Activated naive CD4-positive, alpha-beta T cell treated with anti-CD3 and anti-CD28 coated beads, Interleukin-2, amount 50 U/mL, for 24 hours (primary cell): ENCODE results near the gene RAD9A.
"Not testable (repeated sequence)": the region's sequence is repeated elsewhere in the genome, so short reads cannot be mapped to it uniquely, and the experiment has no call there.

ENCODE experiments used
- H3K27ac Mint-ChIP-seq: one replicate; pipeline ENCODE4 v1.8.0; 2021; ENCODE audit warnings: mild to moderate bottlenecking, mixed read lengths
- H3K27me3 Mint-ChIP-seq: one replicate; pipeline ENCODE4 v1.8.0; 2021; ENCODE audit warnings: mixed read lengths
- H3K36me3 Mint-ChIP-seq: one replicate; pipeline ENCODE4 v1.8.0; 2021; ENCODE audit warnings: mixed read lengths
- H3K4me1 Mint-ChIP-seq: one replicate; pipeline ENCODE4 v1.8.0; 2021; ENCODE audit warnings: mixed read lengths
- H3K4me3 Mint-ChIP-seq: one replicate; pipeline ENCODE4 v1.8.0; 2021; ENCODE audit warnings: mild to moderate bottlenecking, mixed read lengths
- H3K9me3 Mint-ChIP-seq: one replicate; pipeline ENCODE4 v1.8.0; 2021; ENCODE audit warnings: mixed read lengths

RAD9A gene

GRCh38 chr11:67397536-67397935 is 5.8 kb downstream of the RAD9A start:
- H3K4me3 Mint-ChIP-seq: peak overlapping the region; percentile 39
- H3K9me3 Mint-ChIP-seq: no peaks in the 10 kb centered on the region
- H3K27me3 Mint-ChIP-seq: no peaks in the 10 kb centered on the region
- peaks cover 4% of the 10 kb centered on the region for H3K36me3 Mint-ChIP-seq
- peak overlapping the region; percentile 83 for H3K27ac Mint-ChIP-seq
- H3K4me1 Mint-ChIP-seq: peaks cover 54% of the 10 kb centered on the region

- Mint-ChIP-seq H3K9me3 (no peaks in the 10 kb centered on the region), H3K36me3 (peaks cover 4% of the 10 kb centered on the region), H3K4me1 (peaks cover 50% of the 10 kb centered on the region), H3K27ac (peak overlapping the region; percentile 55), H3K27me3 (no peaks in the 10 kb centered on the region), H3K4me3 (peak overlapping the region; percentile 39)
These were observed 6.3 kb downstream of the RAD9A start for GRCh38 chr11:67397986-67398660.

GRCh38 chr11:67398661-67399563 is 7.1 kb downstream of the RAD9A start:
- Mint-ChIP-seq H3K4me1 (peaks cover 47% of the 10 kb centered on the region), H3K27me3 (no peaks in the 10 kb centered on the region), H3K4me3 (peak overlapping the region; percentile 49), H3K27ac (no peak overlapping the region), H3K36me3 (peaks cover 3% of the 10 kb centered on the region), H3K9me3 (no peaks in the 10 kb centered on the region)

GRCh38 chr11:67400251-67400941 is 8.6 kb downstream of the RAD9A start:
- Mint-ChIP-seq H3K4me1 (peaks cover 57% of the 10 kb centered on the region), H3K36me3 (peaks cover 3% of the 10 kb centered on the region), H3K27me3 (no peaks in the 10 kb centered on the region), H3K27ac (peak overlapping the region; percentile 85), H3K4me3 (peak overlapping the region; percentile 85), H3K9me3 (no peaks in the 10 kb centered on the region)

- H3K27ac Mint-ChIP-seq: peak overlapping the region; percentile 85
- H3K36me3 Mint-ChIP-seq: peaks cover 3% of the 10 kb centered on the region
- peaks cover 63% of the 10 kb centered on the region for H3K4me1 Mint-ChIP-seq
- no peaks in the 10 kb centered on the region for H3K27me3 Mint-ChIP-seq
- peak overlapping the region; percentile 85 for H3K4me3 Mint-ChIP-seq
- no peaks in the 10 kb centered on the region for H3K9me3 Mint-ChIP-seq
These were observed 9.2 kb downstream of the RAD9A start for GRCh38 chr11:67400942-67401494.

GRCh38 chr11:67401495-67402191 is 9.9 kb downstream of the RAD9A start, which contains the start of gene PPP1CA:
Gene PPP1CA (minus strand): TSS chr11:67401858. CDS start chr11:67401782, 76 bp downstream.
- peaks cover 3% of the 10 kb centered on the region for H3K36me3 Mint-ChIP-seq
- no peaks in the 10 kb centered on the region for H3K27me3 Mint-ChIP-seq
- peak within 1 kb of the TSS; percentile 93 for H3K27ac Mint-ChIP-seq
- H3K9me3 Mint-ChIP-seq: no peaks in the 10 kb centered on the region
- H3K4me3 Mint-ChIP-seq: peak within 1 kb of the TSS; percentile 96
- peaks cover 64% of the 10 kb centered on the region for H3K4me1 Mint-ChIP-seq

- Mint-ChIP-seq H3K4me3 (peak overlapping the region; percentile 96), H3K27ac (peak overlapping the region; percentile 93), H3K4me1 (peaks cover 64% of the 10 kb centered on the region)
- H3K27me3 Mint-ChIP-seq, H3K36me3 Mint-ChIP-seq, H3K9me3 Mint-ChIP-seq: not testable (repeated sequence)
These were observed 10.5 kb downstream of the RAD9A start for GRCh38 chr11:67402192-67402839.

GRCh38 chr11:67403085-67403484 is 11.3 kb downstream of the RAD9A start:
- not testable (repeated sequence) for H3K9me3 Mint-ChIP-seq, H3K27me3 Mint-ChIP-seq, H3K36me3 Mint-ChIP-seq
- H3K4me1 Mint-ChIP-seq: peaks cover 64% of the 10 kb centered on the region
- H3K4me3 Mint-ChIP-seq: peak overlapping the region; percentile 96
- H3K27ac Mint-ChIP-seq: peak overlapping the region; percentile 93

- Mint-ChIP-seq H3K9me3 (no peaks in the 10 kb centered on the region), H3K36me3 (no peaks in the 10 kb centered on the region), H3K4me3 (peak overlapping the region; percentile 96), H3K4me1 (peaks cover 62% of the 10 kb centered on the region), H3K27me3 (no peaks in the 10 kb centered on the region), H3K27ac (peak overlapping the region; percentile 85)
These were observed 12.9 kb downstream of the RAD9A start for GRCh38 chr11:67404515-67405195.

GRCh38 chr11:67405196-67405567 is 13.4 kb downstream of the RAD9A start:
- Mint-ChIP-seq H3K9me3 (no peaks in the 10 kb centered on the region), H3K4me1 (peaks cover 62% of the 10 kb centered on the region), H3K36me3 (no peaks in the 10 kb centered on the region), H3K27ac (peak overlapping the region; percentile 76), H3K27me3 (no peaks in the 10 kb centered on the region), H3K4me3 (peak overlapping the region; percentile 96)

- H3K9me3 Mint-ChIP-seq: no peaks in the 10 kb centered on the region
- peak overlapping the region; percentile 91 for H3K27ac Mint-ChIP-seq
- peak overlapping the region; percentile 96 for H3K4me3 Mint-ChIP-seq
- H3K36me3 Mint-ChIP-seq: no peaks in the 10 kb centered on the region
- peaks cover 63% of the 10 kb centered on the region for H3K4me1 Mint-ChIP-seq
- no peaks in the 10 kb centered on the region for H3K27me3 Mint-ChIP-seq
These were observed 14.0 kb downstream of the RAD9A start for GRCh38 chr11:67405688-67406339.

- peaks cover 70% of the 10 kb centered on the region for H3K4me1 Mint-ChIP-seq
- peak overlapping the region; percentile 91 for H3K27ac Mint-ChIP-seq
- peak overlapping the region; percentile 84 for H3K4me3 Mint-ChIP-seq
- H3K36me3 Mint-ChIP-seq: no peaks in the 10 kb centered on the region
- no peaks in the 10 kb centered on the region for H3K9me3 Mint-ChIP-seq
- no peaks in the 10 kb centered on the region for H3K27me3 Mint-ChIP-seq
These were observed 14.7 kb downstream of the RAD9A start for GRCh38 chr11:67406420-67406968.

GRCh38 chr11:67406969-67407687 is 15.3 kb downstream of the RAD9A start:
- Mint-ChIP-seq H3K4me1 (peaks cover 76% of the 10 kb centered on the region), H3K9me3 (no peaks in the 10 kb centered on the region), H3K27ac (peak overlapping the region; percentile 95), H3K36me3 (no peaks in the 10 kb centered on the region), H3K27me3 (no peaks in the 10 kb centered on the region), H3K4me3 (peak overlapping the region; percentile 84)
